ENCODE results near the gene VGLL4. TPM values are rescaled to one million over a fixed set of nuclear protein-coding genes. Genes with fewer than 3 reads are reported as not detected.
"Not testable (repeated sequence)": the region's sequence is repeated elsewhere in the genome, so short reads cannot be mapped to it uniquely, and the experiment has no call there.

The VGLL4 gene
- polyA plus RNA-seq, 3 donors: 8.5 to 13.2 (median 10.0) TPM

DNA sequence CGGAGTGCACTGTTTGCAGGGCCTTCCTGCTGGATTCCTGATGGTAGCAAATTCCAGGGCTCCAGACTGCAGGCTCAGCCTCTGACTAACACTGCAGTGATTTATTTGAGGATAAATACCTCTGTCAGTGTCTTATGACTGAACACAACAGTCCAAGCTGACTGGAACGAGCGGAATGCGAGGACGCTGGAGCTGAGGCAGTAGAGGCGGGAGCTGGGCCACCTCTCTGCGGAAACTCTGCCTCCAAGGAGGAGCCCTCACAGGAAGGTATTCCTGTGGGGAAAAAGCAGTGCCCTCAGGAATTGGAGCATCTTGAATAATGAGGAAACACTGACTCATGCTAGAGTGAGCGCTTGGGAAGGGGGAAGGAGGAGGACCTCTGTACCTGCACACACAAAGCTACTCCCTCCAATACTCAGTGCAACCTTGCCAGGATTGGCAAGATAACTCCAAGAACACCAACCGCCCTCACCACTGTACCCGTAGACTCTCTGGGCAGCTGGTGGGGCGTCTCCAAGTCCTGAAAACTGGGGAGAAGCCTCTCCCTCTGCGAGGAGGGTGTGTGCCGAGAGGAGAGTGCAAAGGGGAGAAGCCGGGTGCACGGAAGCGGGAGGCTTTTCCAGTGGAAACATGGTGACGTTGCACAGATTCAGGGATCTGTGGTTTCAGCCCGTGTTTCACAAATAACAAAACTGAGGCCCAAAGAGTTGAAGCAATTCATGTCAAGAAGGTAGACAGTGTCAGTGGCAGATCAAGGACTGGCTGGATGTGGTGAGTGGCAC, 43.0 kb downstream of the VGLL4 start:
- no peak overlapping the region for H3K9ac ChIP-seq (ENCODE audit: insufficient read depth, low read length, poor library complexity, severe bottlenecking)

DNA sequence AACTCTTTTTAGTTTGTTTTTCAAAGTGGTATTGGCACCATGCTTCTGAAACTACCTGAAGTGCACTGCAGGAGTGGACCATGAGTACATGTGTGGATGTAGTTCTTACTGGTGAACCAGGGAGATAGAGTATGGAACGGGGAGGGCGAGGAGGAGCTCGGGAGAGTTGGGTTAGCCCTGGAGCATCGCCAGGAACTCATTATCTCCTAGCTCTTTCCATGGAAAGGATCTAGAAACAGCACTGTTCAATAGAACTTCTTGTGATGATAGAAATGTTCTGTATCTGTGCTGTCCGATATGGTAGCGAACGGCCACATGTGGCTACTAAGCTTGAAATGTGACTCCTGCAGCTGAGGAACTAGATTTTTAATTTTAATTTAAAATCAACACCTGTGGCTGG, 47.3 kb downstream of the VGLL4 start:
- no peaks in the 10 kb centered on the region for H3K4me1 ChIP-seq (ENCODE audit: control insufficient read depth in 1 of 2, insufficient read depth in 2 of 2, low read length in 2 of 2)
- TF ChIP-seq, protein P1, sequence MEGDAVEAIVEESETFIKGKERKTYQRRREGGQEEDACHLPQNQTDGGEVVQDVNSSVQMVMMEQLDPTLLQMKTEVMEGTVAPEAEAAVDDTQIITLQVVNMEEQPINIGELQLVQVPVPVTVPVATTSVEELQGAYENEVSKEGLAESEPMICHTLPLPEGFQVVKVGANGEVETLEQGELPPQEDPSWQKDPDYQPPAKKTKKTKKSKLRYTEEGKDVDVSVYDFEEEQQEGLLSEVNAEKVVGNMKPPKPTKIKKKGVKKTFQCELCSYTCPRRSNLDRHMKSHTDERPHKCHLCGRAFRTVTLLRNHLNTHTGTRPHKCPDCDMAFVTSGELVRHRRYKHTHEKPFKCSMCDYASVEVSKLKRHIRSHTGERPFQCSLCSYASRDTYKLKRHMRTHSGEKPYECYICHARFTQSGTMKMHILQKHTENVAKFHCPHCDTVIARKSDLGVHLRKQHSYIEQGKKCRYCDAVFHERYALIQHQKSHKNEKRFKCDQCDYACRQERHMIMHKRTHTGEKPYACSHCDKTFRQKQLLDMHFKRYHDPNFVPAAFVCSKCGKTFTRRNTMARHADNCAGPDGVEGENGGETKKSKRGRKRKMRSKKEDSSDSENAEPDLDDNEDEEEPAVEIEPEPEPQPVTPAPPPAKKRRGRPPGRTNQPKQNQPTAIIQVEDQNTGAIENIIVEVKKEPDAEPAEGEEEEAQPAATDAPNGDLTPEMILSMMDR (IDR thresholded peaks at IDR 0.05): no peak
- no peak overlapping the region for H3K9ac ChIP-seq (ENCODE audit: insufficient read depth, low read length, poor library complexity, severe bottlenecking)
- no peaks in the 10 kb centered on the region for H3K27me3 ChIP-seq (ENCODE audit: control insufficient read depth in 2 of 2, insufficient read depth in 2 of 2, low read length in 2 of 2)
- Mint-ChIP-seq H3K36me3 (peaks cover 43 to 61% of the 10 kb centered on the region in 2 donors), H3K4me1 (peaks cover 5% of the 10 kb centered on the region), H3K27ac (peak overlapping the region in 2 of 7 donors; percentile 21 to 78), H3K4me3 (no peak overlapping the region), H3K9me3 (peaks cover 2 to 13% (median 8%) of the 10 kb centered on the region in 7 donors), H3K27me3 (ENCODE audit: low read depth in 3 of 3) (peaks cover 0 to 1% (median 0%) of the 10 kb centered on the region in 3 donors)
- intact Hi-C loops (cut with micrococcal nuclease): no loop called here
- peaks cover 38% of the 10 kb centered on the region for H4K20me1 ChIP-seq (ENCODE audit: insufficient read depth, low read length)
- H2AFZ ChIP-seq (ENCODE audit: insufficient read depth, low read depth, low read length, poor library complexity, severe bottlenecking): no peak overlapping the region
- H3K79me2 ChIP-seq (ENCODE audit: insufficient read depth, low read length): peaks cover 51% of the 10 kb centered on the region
- peaks cover 20 to 50% of the 10 kb centered on the region in 2 donors for H3K36me3 ChIP-seq (replicated peaks in 1 of 2; ENCODE audit: control insufficient read depth in 1 of 2, insufficient read depth in 2 of 2, low read length in 2 of 2)
- H3K4me2 ChIP-seq (replicated peaks; ENCODE audit: extremely low read depth, low read length, poor library complexity, severe bottlenecking): no peak overlapping the region
- no peak overlapping the region for H3K4me3 ChIP-seq (replicated peaks in 1 of 3; ENCODE audit: low read depth in 2 of 3, low read length in 3 of 3)
- H3K27ac ChIP-seq (ENCODE audit: low read depth in 1 of 2, low read length in 2 of 2): no peak overlapping the region
- DNase-seq: no peak
- peaks cover 0 to 2% of the 10 kb centered on the region in 2 donors for H3K9me3 ChIP-seq (replicated peaks in 1 of 2; ENCODE audit: control insufficient read depth in 1 of 2, insufficient read depth in 1 of 2, low read length in 2 of 2)
- WGBS (ENCODE audit: insufficient coverage): 100% methylated on average over 3 of the region's 7 CpGs

More for the DNA sequence above, 43.0 kb downstream of the VGLL4 start:
- H3K9me3 Mint-ChIP-seq: peaks cover 2 to 13% (median 8%) of the 10 kb centered on the region in 7 donors
- H3K4me3 Mint-ChIP-seq: no peak overlapping the region
- Histone ChIP-seq H3K4me1 (ENCODE audit: control insufficient read depth in 1 of 2, insufficient read depth in 2 of 2, low read length in 2 of 2) (no peaks in the 10 kb centered on the region), H3K4me2 (replicated peaks; ENCODE audit: extremely low read depth, low read length, poor library complexity, severe bottlenecking) (no peak overlapping the region), H3K27me3 (ENCODE audit: control insufficient read depth in 2 of 2, insufficient read depth in 2 of 2, low read length in 2 of 2) (no peaks in the 10 kb centered on the region), H2AFZ (ENCODE audit: insufficient read depth, low read depth, low read length, poor library complexity, severe bottlenecking) (no peak overlapping the region), H3K9me3 (replicated peaks in 1 of 2; ENCODE audit: control insufficient read depth in 1 of 2, insufficient read depth in 1 of 2, low read length in 2 of 2) (peaks cover 0 to 2% of the 10 kb centered on the region in 2 donors), H3K4me3 (replicated peaks in 1 of 3; ENCODE audit: low read depth in 2 of 3, low read length in 3 of 3) (no peak overlapping the region), H3K27ac (ENCODE audit: low read depth in 1 of 2, low read length in 2 of 2) (no peak overlapping the region), H3K36me3 (replicated peaks in 1 of 2; ENCODE audit: control insufficient read depth in 1 of 2, insufficient read depth in 2 of 2, low read length in 2 of 2) (peaks cover 17 to 48% of the 10 kb centered on the region in 2 donors), H3K79me2 (ENCODE audit: insufficient read depth, low read length) (peaks cover 47% of the 10 kb centered on the region), H4K20me1 (ENCODE audit: insufficient read depth, low read length) (peaks cover 29% of the 10 kb centered on the region)
- H3K36me3 Mint-ChIP-seq: peaks cover 45 to 62% of the 10 kb centered on the region in 2 donors
- H3K4me1 Mint-ChIP-seq: peaks cover 5% of the 10 kb centered on the region
- peak overlapping the region in 2 of 7 donors; percentile 6 to 20 for H3K27ac Mint-ChIP-seq
- intact Hi-C loops (cut with micrococcal nuclease): no loop called here
- no peak for DNase-seq
- 99% methylated on average over 14 of the region's 18 CpGs for WGBS (ENCODE audit: insufficient coverage)
- TF ChIP-seq, protein P1 (IDR thresholded peaks at IDR 0.05): no peak
- peaks cover 0 to 1% (median 0%) of the 10 kb centered on the region in 3 donors for H3K27me3 Mint-ChIP-seq (ENCODE audit: low read depth in 3 of 3)

DNA sequence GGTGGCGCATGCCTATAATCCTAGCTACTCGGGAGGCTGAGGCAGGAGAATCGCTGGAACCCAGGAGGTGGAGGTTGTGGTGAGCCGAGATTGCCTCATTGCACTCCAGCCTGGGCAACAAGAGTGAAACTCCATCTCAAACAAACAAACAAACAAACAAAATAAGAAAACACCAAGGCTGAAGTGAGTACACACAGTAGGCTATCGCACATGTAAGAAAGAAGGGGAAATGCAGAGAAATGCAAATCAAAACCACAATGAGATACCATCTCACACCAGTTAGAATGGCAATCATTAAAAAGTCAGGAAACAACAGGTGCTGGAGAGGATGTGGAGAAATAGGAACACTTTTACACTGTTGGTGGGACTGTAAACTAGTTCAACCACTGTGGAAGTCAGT, 48.7 kb downstream of the VGLL4 start:
- H3K9ac ChIP-seq (ENCODE audit: insufficient read depth, low read length, poor library complexity, severe bottlenecking); DNase-seq; H3K4me1 ChIP-seq (ENCODE audit: control insufficient read depth in 1 of 2, insufficient read depth in 2 of 2, low read length in 2 of 2); H3K4me3 Mint-ChIP-seq; H2AFZ ChIP-seq (ENCODE audit: insufficient read depth, low read depth, low read length, poor library complexity, severe bottlenecking); H3K4me2 ChIP-seq (replicated peaks; ENCODE audit: extremely low read depth, low read length, poor library complexity, severe bottlenecking); H3K27me3 ChIP-seq (ENCODE audit: control insufficient read depth in 2 of 2, insufficient read depth in 2 of 2, low read length in 2 of 2); H3K9me3 ChIP-seq (replicated peaks in 1 of 2; ENCODE audit: control insufficient read depth in 1 of 2, insufficient read depth in 1 of 2, low read length in 2 of 2); H3K27ac ChIP-seq (ENCODE audit: low read depth in 1 of 2, low read length in 2 of 2); H3K4me3 ChIP-seq (replicated peaks in 1 of 3; ENCODE audit: low read depth in 2 of 3, low read length in 3 of 3); intact Hi-C loops (cut with micrococcal nuclease); H3K27me3 Mint-ChIP-seq (ENCODE audit: low read depth in 3 of 3): not testable (repeated sequence)
- Mint-ChIP-seq H3K9me3 (peaks cover 2 to 13% (median 8%) of the 10 kb centered on the region in 7 donors), H3K4me1 (peaks cover 12% of the 10 kb centered on the region), H3K36me3 (peaks cover 34 to 51% of the 10 kb centered on the region in 2 donors), H3K27ac (peak overlapping the region in 1 of 7 donors; percentile 0)
- no CpG with 5 or more reads among the region's 5 CpGs for WGBS (ENCODE audit: insufficient coverage)
- H4K20me1 ChIP-seq (ENCODE audit: insufficient read depth, low read length): peaks cover 49% of the 10 kb centered on the region
- peaks cover 47% of the 10 kb centered on the region for H3K79me2 ChIP-seq (ENCODE audit: insufficient read depth, low read length)
- peaks cover 7 to 47% of the 10 kb centered on the region in 2 donors for H3K36me3 ChIP-seq (replicated peaks in 1 of 2; ENCODE audit: control insufficient read depth in 1 of 2, insufficient read depth in 2 of 2, low read length in 2 of 2)
